OCI-LY7 (cell line): Measurements from ENCODE around the gene ABCB9.

Experiments used
- EZH2phosphoT487 ChIP-seq: fragments of 200-600 bp; sonication (generic); IDR thresholded peaks from 2 replicates; pipeline ENCODE4 v1.6.1; 2018; ENCODE audit warnings: low read depth, borderline replicate concordance, mild to moderate bottlenecking, mixed run types, antibody characterized with exemption, low read length, moderate library complexity, mixed read lengths
- TF ChIP-seq, protein P1 (sequence below): fragments of 200-600 bp; sonication (generic); conservative IDR thresholded peaks from 2 replicates; pipeline ENCODE4 v1.5.1; 2014; ENCODE audit warnings: mild to moderate bottlenecking, antibody characterized with exemption, low read length, moderate library complexity, mixed read lengths

DNA sequence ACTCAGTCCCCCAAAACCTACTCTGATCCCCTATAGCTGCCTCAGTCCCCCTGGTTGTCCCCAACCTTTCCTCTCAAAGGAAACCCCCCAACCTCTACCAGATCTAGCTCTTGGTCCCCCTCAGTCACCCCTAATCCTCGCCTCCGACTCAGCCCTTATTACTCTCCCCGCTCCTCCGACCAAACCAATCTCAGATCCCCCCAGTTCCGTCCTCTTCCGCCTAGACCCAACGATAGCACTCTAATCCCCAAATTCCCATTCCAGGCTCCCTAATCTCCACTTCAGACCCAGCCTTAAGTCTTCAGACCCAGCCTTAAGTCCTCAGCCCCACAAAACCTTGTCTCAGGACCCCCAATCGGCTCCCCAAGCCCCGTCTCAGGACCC lies 71.0 kb downstream of the ABCB9 start:
- TF ChIP-seq, protein P1, sequence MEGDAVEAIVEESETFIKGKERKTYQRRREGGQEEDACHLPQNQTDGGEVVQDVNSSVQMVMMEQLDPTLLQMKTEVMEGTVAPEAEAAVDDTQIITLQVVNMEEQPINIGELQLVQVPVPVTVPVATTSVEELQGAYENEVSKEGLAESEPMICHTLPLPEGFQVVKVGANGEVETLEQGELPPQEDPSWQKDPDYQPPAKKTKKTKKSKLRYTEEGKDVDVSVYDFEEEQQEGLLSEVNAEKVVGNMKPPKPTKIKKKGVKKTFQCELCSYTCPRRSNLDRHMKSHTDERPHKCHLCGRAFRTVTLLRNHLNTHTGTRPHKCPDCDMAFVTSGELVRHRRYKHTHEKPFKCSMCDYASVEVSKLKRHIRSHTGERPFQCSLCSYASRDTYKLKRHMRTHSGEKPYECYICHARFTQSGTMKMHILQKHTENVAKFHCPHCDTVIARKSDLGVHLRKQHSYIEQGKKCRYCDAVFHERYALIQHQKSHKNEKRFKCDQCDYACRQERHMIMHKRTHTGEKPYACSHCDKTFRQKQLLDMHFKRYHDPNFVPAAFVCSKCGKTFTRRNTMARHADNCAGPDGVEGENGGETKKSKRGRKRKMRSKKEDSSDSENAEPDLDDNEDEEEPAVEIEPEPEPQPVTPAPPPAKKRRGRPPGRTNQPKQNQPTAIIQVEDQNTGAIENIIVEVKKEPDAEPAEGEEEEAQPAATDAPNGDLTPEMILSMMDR = no peak
- no peak for TF ChIP-seq EZH2phosphoT487
